GM18517 (cell line): ENCODE measurements around the gene CDC73.

Experiments used
- ATAC-seq: cut with Tn5 transposase; IDR thresholded peaks from one replicate; pipeline ENCODE4 v1.9.1; 2021; ENCODE audit warnings: mild to moderate bottlenecking, moderate library complexity; ENCODE audit not compliant: unreplicated experiment

Gene CDC73

DNA sequence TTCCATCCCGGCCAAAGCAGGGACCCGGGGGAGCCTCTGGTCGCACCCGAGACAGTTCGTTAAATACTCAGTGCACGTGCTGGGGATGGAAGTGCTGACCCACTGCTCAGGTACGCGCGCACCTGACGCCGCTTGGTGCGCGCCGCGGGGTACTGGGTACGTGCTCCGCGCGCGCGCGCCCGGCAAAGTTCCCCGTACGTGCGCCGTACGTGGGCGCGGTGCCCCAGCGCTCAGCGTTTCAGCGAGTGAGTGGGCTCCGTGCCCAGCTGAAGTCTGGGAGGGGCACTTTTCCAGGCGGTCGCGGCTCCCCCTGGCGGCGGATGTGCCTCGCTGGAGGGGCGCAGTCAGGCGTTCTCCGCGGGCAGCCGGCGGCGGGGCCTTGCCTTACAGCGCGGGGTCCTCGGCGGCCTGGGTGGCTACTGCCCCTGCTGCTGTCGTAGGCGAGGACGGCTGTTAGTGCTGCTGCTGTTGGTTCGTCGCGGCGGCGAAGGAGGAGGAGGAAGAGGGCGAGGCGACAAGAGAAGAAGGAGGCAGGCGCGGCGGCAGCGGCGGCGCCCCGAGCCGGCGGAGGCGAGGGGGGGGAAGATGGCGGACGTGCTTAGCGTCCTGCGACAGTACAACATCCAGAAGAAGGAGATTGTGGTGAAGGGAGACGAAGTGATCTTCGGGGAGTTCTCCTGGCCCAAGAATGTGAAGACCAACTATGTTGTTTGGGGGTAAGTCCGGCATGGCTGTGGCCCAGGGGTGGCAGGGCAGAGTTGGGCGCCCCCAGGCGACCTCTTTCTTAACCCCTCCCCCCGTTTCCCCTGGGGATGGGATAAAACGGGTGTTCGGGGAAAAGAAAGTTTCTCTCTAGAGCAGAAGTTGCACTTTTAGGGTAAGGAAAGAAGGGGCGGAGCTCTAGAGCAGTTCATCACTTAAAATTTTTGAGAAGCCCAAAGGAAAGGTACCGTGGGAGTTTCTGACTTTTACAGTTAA lies at the start of gene CDC73:
CDC73 (plus strand) TSS at position 416 of the 978 bp plus-strand sequence; CDS start at position 586, 170 bp downstream.
- peak; percentile 94 for ATAC-seq

DNA sequence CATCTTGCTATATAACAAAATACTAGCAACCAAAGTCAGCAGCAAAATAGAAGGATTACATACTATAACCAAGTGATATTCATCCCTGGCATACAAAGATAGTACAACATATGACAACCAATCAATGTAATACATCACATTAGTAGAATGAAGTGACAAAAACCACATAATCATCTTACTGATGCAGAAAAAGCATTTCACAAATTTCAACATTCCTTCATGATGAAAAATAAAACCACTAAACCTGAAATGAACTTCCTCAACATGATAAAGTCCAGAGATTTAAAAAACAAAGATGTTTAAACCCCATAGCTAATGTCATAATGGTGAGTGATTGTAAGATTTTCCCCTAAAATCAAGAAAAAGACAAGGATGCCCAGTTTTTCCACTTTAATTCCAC lies 43.8 kb upstream of the CDC73 start:
- no peak for ATAC-seq

DNA sequence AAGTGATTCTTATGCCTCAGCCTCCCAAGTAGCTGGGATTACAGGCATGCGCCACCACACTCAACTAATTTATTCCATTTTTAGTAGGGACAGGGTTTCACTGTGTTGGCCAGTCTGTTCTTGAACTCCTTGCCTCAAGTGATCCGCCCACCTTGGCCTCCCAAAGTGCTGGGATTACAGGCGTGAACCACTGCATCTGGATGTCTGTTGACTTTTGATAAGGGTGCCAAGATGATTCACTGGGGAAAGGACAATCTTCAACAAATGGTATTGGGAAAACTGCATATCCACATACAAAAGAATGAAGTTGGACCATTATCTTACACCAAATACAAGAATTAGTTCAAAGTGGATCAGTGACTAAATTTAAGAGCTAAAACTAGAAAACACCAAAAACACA lies 42.6 kb upstream of the CDC73 start:
- ATAC-seq = no peak

DNA sequence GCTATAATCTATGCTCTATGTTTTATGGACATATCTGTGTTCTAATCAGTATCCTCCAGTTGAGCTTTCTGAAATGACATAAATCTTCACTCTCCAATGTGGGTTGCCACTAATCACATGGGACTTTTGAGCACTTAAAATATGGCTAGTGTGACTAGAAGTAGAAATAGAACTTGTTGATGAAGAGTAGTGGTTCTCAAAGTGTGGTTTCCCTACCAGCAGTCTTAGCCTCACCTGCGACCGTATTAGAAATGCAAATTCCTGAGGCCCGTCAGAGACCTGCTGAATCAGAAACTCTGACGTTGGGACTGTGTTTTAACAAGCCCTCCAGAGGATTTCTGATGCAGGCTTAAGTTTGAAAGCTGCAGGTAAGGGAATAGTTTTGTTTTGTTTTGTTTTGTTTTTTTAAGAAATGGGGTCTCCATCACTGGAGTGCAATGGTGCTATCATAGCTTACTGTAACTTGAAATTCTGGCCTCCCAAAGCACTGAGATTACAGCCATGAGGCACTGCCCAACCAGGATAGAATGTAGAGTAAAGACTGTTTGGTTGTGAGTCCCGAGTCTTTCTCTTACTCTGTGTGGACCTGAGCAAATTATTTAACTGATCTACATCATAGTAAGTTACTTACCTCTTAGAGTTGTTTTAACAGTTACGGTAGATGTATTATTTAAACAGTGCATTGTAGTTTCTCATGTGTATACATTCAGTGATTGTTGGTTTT lies 38.3 kb upstream of the CDC73 start:
- peak; percentile 98 for ATAC-seq

DNA sequence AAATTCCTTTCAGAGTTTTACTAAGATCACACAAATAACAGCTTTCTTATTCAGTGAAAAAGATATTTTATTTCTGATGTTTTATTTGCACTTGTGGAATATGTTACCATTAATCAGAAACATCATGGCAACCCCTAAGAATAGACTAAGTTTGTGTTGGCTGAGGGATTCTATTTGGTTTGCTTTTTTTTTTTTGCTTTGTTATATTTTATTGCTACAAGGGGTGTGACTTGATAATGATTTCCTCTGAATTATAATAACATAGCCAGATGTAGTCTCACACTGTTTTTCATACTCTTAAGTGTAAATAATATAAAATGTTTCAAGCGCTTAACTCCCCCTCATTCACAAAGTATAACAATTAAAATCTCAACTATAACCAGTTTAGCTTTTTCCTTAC lies 36.6 kb upstream of the CDC73 start:
- no peak for ATAC-seq

DNA sequence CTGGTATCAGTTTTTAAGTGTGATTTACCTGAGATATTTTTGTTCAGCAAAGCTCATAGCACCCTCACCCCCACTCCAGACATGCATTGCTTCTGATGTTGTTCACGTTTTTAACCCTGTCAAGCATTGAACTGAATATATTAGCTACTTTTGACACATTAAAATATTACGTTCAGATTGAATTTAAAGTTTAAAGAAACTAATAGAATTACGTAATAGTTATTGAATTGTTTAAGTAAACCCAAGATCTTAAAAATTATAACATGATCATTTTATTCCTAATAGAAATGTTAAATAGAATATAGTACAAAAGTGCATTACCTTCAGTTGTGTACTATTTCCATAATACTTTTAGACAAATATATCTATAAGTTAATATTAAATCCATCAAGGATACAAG lies 35.5 kb upstream of the CDC73 start:
- no peak for ATAC-seq

DNA sequence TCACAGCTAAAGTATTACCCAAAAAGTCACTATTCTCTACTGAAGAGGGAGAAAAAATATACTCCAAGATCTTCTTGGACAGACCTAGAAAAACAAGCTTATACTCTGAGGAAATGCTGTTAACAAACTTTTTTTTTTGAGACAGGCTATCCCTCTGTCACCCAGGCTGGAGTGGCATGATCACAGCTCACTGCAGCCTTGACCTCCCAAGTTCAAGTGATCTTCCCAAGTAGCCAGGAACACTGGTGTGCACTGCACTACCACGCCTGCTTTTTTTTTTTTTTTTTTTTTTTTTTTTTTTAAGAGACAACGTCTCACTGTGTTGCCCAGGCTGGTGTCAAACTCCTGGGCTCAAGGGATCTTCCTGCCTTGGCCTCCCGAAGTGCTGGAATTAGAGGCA lies 33.9 kb upstream of the CDC73 start:
- ATAC-seq = no peak

DNA sequence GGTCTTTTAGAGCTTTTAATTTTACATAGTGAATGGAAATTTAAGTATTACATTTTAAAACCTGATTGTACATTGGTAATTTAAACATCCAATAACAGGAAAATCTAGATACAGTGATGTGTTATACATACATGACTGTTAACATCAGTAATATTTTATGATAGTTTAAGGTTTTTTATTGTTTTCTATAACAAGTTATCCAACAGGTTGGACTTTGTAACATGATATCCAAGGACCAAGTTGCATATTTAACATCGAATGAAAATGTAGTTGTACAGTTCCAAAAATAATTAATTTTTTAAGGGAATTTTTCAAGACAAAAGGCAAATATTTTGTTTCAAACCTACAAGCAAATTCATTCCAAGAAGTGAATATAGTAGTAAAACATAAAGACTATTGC lies 31.0 kb upstream of the CDC73 start:
- no peak for ATAC-seq

DNA sequence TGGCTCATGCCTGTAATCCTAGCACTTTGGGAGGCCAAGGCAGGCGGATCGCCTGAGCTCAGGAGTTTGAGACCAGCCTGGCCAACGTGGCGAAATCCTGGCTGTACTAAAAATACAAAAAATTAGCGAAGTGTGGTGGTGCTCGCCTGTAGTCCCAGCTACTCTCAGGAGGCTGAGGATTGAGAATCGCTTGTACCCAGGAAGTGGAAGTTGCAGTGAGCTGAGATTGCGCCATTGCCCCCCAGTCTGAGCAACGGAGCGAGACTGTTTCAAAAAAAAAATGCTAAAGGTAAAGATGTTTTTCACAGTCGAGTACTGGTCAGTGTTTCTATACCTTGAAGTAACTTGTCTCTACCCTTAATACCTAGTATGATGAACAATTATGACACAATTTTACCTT lies 27.7 kb upstream of the CDC73 start:
- no peak for ATAC-seq

DNA sequence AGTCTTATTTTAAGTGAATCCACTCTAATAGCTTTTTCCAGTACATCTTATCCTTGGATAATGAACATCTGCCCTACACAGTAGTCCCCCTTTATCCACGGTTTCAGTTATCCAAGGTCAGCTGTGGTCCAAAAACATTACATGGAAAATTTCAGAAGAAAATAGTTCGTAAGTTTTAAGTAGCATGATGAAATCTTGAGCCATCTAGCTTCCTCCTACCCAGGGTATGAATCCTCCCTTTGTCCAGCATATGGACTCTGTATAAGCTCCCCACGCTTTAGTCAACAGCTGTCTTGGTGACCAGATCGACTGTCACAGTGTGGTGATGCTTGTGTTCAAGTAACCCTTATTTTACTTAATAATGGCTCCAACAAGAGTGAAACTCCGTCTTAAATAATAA lies 19.2 kb upstream of the CDC73 start:
- no peak for ATAC-seq

DNA sequence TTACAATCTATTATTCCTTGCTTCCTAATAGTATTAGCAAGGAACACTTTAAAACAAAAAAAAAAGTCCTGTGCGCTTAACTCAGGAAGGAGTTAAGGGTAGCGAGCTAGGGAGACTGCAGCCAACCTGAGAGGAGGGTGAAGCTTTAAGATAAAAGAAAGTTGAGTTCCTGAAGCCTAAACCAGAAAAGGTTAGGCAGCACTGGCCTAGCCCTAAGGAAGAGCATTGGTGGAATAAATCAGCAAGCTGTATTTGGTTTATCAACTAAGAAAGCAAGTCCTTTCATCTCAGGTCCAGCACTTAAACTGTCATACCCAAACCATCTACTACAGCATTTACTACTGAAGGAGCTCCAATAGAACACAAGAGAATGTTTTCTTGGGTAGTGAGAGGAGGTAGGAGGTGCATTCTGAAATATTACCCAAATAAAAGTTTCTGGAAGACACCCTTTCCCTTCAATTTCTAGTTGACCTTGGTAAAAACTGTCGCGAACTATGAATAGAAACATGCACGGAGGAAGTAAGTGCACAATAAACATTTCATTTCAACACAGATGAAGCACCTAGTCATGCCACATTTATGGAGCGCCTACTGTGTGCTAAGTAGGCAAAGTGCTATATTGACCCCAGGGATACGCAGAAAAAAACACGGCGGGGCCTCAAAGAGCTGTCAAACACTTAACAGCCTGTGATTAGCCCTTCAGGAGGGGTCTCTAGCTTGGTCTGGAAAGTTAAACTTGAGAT lies 17.9 kb upstream of the CDC73 start:
- ATAC-seq = no peak

DNA sequence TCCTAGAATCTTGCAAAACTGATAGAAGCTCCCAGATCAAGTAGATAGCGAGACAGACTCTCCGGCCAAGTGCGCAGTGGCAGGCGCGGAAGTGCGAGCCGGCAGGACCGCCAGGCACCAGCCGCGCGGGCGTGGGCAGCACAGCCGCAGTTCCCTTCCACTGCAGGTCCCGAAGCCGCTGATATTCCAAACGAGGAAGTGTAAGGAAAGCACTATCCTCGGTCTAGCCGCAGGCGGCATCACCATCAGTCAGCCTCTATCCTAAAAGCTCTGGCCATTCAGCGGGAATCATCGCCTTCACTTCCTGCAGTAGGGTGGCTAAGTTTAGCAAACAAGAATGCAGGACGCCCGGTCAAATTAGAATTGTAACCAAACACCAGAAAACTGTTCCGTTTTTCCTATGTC lies 17.3 kb upstream of the CDC73 start:
- ATAC-seq = peak; percentile 28

DNA sequence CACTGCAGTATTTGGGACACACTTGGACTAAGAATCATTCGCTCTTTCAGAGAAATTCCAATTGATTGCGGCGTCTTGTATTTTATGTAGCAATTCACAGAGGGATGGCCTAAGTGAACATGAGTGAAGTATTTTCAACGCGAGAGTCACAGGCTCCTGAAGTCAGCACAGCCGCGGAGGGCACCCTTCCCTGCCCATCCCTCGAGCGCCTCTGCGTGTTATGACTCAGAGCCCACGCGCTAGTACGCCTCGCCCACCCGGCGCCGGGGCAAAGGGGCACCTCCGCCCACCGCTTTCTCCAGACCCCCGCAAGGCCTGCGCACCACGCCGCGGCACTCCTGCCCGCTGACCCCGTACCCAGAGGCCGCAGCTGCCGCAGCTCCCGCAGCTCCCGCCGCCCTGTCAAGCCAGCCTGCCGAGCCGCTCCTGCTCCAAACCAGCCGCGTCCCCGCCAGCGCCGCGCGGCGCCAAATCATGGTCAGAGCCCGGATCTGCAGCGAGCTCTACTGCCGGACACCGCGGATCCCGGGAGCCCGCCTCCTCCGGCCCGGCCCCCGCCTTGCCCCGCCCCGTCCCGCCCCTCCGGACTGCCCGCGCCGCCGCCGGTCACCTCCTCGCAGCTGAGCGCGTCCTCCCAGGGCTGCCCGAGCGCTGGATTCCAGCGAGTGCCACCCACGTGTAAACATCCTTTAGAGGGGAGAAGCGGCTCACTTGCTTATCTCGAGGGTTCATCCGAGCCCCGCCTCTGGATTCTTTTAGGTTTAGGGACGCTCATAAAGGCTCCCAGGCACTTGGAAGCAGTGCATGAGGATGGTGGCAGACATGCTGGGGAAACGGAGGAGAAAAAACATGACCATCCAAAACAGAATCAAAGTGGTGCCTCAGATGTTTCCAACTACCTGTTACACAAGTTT lies 16.7 kb upstream of the CDC73 start, which contains the start of gene GLRX2:
GLRX2 (minus strand) TSS at position 508 of the 914 bp plus-strand sequence; CDS start at position 476, 32 bp downstream.
- ATAC-seq = peak; percentile 87

DNA sequence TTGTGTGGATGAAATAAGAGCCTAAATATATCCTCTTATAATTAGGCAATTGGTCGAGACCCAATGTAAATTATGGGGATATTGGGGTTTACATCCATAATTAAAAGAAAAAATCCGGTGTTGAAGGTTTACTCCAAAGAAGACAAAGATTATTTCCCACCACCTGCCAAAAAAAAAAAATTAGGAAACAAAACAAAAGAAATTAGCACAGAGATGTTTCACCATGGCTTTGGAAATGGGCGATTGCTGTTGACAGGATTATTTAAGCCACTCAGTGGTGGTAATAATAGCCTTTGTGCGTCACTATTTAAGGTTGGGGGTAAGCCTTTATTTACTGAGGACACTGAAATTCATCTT lies 16.0 kb upstream of the CDC73 start:
- no peak for ATAC-seq

DNA sequence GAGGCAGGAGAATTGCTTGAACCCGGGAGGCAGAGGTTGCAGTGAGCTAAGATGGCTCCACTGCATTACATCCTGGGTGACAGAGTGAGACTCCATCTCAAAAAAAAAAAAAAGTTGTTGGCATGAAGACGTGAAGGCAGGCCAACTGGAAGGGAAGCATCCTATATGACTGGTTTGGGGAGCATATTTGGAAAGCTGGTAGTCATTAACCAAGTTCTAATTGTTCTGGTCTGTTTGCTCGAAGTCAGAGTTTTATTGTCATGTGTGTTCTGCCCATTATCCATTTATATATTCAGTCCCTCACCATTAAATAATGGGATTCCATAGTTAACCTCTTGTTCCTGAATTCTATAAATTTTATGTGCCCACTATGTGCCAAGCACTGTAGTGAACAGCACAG lies 13.4 kb upstream of the CDC73 start:
- ATAC-seq = no peak

DNA sequence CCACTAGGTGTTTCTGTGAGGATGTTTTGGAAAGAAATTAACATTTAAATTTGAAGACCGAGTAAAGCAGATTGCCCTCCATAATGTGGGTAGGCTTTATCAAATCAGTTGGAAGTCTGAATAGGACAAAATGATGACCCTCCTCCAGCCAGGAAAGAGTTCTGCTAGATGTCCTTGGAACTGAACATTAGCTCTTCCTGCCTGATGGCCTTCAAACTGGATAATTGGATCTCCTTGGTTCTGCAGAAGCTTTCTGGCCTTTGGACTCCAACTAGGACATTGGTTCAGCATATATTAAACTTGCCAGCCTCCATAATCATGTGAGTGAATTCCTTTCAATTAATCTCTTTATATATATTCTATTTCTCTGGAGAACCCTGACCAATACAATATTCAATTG lies 12.2 kb upstream of the CDC73 start:
- ATAC-seq = no peak

DNA sequence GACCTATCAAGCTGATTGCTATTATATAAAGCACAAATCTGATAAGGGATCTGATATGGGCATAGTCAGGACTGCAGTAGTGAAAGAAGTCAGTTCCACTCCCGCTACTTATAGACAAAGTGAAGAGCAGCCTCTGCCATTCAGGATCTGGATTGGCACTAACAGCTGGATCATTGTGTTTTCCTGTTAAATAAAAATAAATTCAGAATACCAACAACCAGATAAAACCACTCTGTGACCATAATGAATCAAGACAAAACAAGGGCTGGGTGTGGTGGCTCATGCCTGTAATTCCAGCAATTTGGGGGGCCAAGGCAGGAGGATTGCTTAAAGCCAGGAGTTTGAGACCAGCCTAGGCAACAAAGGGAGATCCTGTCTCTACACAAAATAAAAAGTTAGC lies 11.6 kb upstream of the CDC73 start:
- no peak for ATAC-seq

DNA sequence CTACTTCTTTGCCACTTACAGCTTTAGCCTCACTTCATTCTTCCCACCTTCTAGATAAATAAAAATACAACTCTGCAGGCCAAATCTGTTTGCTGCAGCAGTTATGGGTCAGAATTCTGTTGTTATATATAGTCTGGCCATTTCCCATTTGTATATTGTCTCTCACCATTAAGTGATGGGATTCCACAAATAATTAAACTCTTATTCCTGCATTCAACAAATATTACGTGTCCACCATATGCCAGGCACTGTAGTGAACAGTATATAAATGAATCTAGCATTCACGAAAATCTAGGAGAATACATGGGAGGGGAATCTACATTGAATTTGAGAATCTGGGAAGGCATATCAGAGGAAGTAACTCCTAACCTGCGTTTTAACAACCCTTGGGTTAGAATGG lies 11.0 kb upstream of the CDC73 start:
- no peak for ATAC-seq

DNA sequence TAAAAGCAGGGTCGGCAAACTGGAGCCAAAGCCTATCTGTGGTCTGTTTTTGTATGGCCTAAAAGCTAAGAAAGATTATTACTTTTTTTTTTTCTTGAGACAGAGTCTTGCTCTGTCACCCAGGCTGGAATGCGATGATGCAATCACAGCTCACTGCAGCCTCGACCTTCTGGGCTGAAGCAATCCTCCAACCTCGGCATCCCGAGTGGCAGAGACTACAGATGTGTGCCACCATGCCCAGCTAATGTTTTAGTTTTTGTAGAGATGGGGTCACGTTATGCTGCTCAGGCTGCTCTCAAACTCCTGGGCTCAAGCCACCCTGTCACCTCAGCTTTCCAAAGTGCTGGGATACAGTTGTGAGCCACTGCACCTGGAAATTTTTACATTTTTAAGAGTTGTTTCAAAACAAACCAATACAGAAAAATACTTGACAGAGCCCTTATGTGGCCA lies 10.2 kb upstream of the CDC73 start:
- ATAC-seq = no peak
